WTC11 (cell line): ENCODE results near the gene MED13. TPM values are rescaled to one million over a fixed set of nuclear protein-coding genes. Genes with fewer than 3 reads are reported as not detected.

Experiments
- ATAC-seq: fragments of 200-7000 bp; cut with Tn5 transposase; 2 replicates; pipeline ENCODE4 v1.10.0; 2021; ENCODE audit warnings: mild to moderate bottlenecking, moderate library complexity
- CTCF ChIA-PET: fragments of 300-600 bp; sonication (Branson Sonifier 250); formaldehyde crosslinking; loops from one replicate; lab custom pipeline; 2021; ENCODE audit warnings: antibody characterized with exemption; lab: Charles Lee
- POLR2A ChIA-PET: fragments of 350-600 bp; sonication (Branson Sonifier 250); formaldehyde crosslinking; loops from one replicate; lab custom pipeline; 2021; ENCODE audit warnings: antibody characterized with exemption; lab: Charles Lee
- DNase-seq: peaks from one replicate; pipeline ENCODE4 v3.0.0; 2021; ENCODE audit warnings: low spot score
- H3K27ac Mint-ChIP-seq: 2 replicates; pipeline ENCODE4 v1.8.0; 2021; ENCODE audit warnings: mixed read lengths
- H3K27me3 Mint-ChIP-seq: 2 replicates; pipeline ENCODE4 v1.8.0; 2021; ENCODE audit warnings: low read depth, mild to moderate bottlenecking, moderate library complexity, mixed read lengths
- H3K36me3 Mint-ChIP-seq: 2 replicates; pipeline ENCODE4 v1.8.0; 2021; ENCODE audit warnings: mixed read lengths
- H3K4me1 Mint-ChIP-seq: 2 replicates; pipeline ENCODE4 v1.8.0; 2022; ENCODE audit warnings: mixed read lengths
- H3K4me3 Mint-ChIP-seq: 2 replicates; pipeline ENCODE4 v1.8.0; 2021; ENCODE audit warnings: mild to moderate bottlenecking, moderate library complexity, mixed read lengths
- H3K9me3 Mint-ChIP-seq: 2 replicates; pipeline ENCODE4 v1.8.0; 2021; ENCODE audit warnings: mixed read lengths
- ATF1 ChIP-seq: sonication (generic); formaldehyde crosslinking; IDR thresholded peaks from 2 replicates; pipeline ENCODE4 v1.8.1; 2023; ENCODE audit warnings: mild to moderate bottlenecking, moderate library complexity, missing genetic modification reagents
- CBFB ChIP-seq: sonication (generic); formaldehyde crosslinking; IDR thresholded peaks from 2 replicates; pipeline ENCODE4 v1.8.1; 2022; ENCODE audit warnings: mild to moderate bottlenecking, low read depth, missing genetic modification reagents
- ESRRA ChIP-seq: sonication (generic); formaldehyde crosslinking; IDR thresholded peaks from 2 replicates; pipeline ENCODE4 v1.8.1; 2022; ENCODE audit warnings: mild to moderate bottlenecking, missing genetic modification reagents, borderline replicate concordance
- ETV6 ChIP-seq: sonication (generic); formaldehyde crosslinking; IDR thresholded peaks from 2 replicates; pipeline ENCODE4 v1.8.1; 2022; ENCODE audit warnings: mild to moderate bottlenecking, missing genetic modification reagents
- GRHL2 ChIP-seq: fragments of 250-450 bp; sonication (Bioruptor Pico); IDR thresholded peaks from 2 replicates; pipeline ENCODE4 v1.8.0; 2022; ENCODE audit warnings: mild to moderate bottlenecking, moderate library complexity; ENCODE audit not compliant: insufficient replicate concordance, severe bottlenecking
- KAT7 ChIP-seq: sonication (generic); formaldehyde crosslinking; IDR thresholded peaks from 2 replicates; pipeline ENCODE4 v1.8.1; 2023; ENCODE audit warnings: missing genetic modification reagents, mild to moderate bottlenecking, borderline replicate concordance
- NFE2L1 ChIP-seq: sonication (generic); formaldehyde crosslinking; IDR thresholded peaks from 2 replicates; pipeline ENCODE4 v1.8.1; 2023; ENCODE audit warnings: missing genetic modification reagents
- OVOL2 ChIP-seq: fragments of 250-450 bp; sonication (Bioruptor Pico); IDR thresholded peaks from 2 replicates; pipeline ENCODE4 v1.9.0; 2021; ENCODE audit warnings: mild to moderate bottlenecking, borderline replicate concordance
- RELA ChIP-seq: sonication (generic); formaldehyde crosslinking; IDR thresholded peaks from 2 replicates; pipeline ENCODE4 v1.8.1; 2022; ENCODE audit warnings: missing genetic modification reagents, mild to moderate bottlenecking, borderline replicate concordance
- SMAD4 ChIP-seq: sonication (generic); formaldehyde crosslinking; IDR thresholded peaks from 2 replicates; pipeline ENCODE4 v1.8.0; 2022; ENCODE audit warnings: mild to moderate bottlenecking, missing genetic modification reagents
- TEAD1 ChIP-seq: sonication (generic); formaldehyde crosslinking; IDR thresholded peaks from 2 replicates; pipeline ENCODE4 v1.8.0; 2022; ENCODE audit warnings: mild to moderate bottlenecking, missing genetic modification reagents
- TEAD4 ChIP-seq: sonication (generic); formaldehyde crosslinking; IDR thresholded peaks from 2 replicates; pipeline ENCODE4 v1.8.0; 2022; ENCODE audit warnings: mild to moderate bottlenecking, missing genetic modification reagents
- TP53 ChIP-seq: sonication (generic); formaldehyde crosslinking; IDR thresholded peaks from 2 replicates; pipeline ENCODE4 v1.8.1; 2023; ENCODE audit warnings: mild to moderate bottlenecking, missing genetic modification reagents
- ZBTB21 ChIP-seq: sonication (generic); formaldehyde crosslinking; IDR thresholded peaks from 2 replicates; pipeline ENCODE4 v1.8.1; 2023; ENCODE audit warnings: mild to moderate bottlenecking, missing genetic modification reagents, borderline replicate concordance
- ZNF219 ChIP-seq: sonication (generic); formaldehyde crosslinking; IDR thresholded peaks from 2 replicates; pipeline ENCODE4 v1.8.0; 2023; ENCODE audit warnings: missing genetic modification reagents, mild to moderate bottlenecking, borderline replicate concordance
- ZNF232 ChIP-seq: sonication (generic); formaldehyde crosslinking; IDR thresholded peaks from 2 replicates; pipeline ENCODE4 v1.8.0; 2022; ENCODE audit warnings: mild to moderate bottlenecking, missing genetic modification reagents
- total RNA-seq: library from RNA; stranded (reverse); gene quantifications from 3 replicates; pipeline ENCODE4 v1.2.3, GENCODE V29; 2021
- TF ChIP-seq, protein P1 (sequence below): sonication (generic); formaldehyde crosslinking; IDR thresholded peaks from 2 replicates; pipeline ENCODE4 v1.8.1; 2023; ENCODE audit warnings: mild to moderate bottlenecking, missing genetic modification reagents, moderate library complexity
- TF ChIP-seq, protein P2 (sequence below): fragments of 250-450 bp; sonication (Bioruptor Pico); IDR thresholded peaks from 2 replicates; pipeline ENCODE4 v1.8.0; 2021; ENCODE audit warnings: mild to moderate bottlenecking
- TF ChIP-seq, protein P3 (sequence below): fragments of 250-450 bp; sonication (Bioruptor Pico); IDR thresholded peaks from 2 replicates; pipeline ENCODE4 v2.1.2; 2022; ENCODE audit warnings: mild to moderate bottlenecking, moderate library complexity
- TF ChIP-seq, protein P4 (sequence below): fragments of 250-450 bp; sonication (Bioruptor Pico); IDR thresholded peaks from 2 replicates; pipeline ENCODE4 v1.9.0; 2021; ENCODE audit warnings: mild to moderate bottlenecking
- TF ChIP-seq, protein P5 (sequence below): sonication (generic); formaldehyde crosslinking; IDR thresholded peaks from 2 replicates; pipeline ENCODE4 v1.8.1; 2022; ENCODE audit warnings: mild to moderate bottlenecking, moderate library complexity, missing genetic modification reagents
- TF ChIP-seq, protein P6 (sequence below): fragments of 200-600 bp; IDR thresholded peaks from 2 replicates; pipeline ENCODE4 v1.8.0; 2022; ENCODE audit warnings: antibody characterized with exemption
- TF ChIP-seq, protein P7 (sequence below): sonication (generic); formaldehyde crosslinking; IDR thresholded peaks from 2 replicates; pipeline ENCODE4 v1.8.1; 2022; ENCODE audit warnings: low read depth, missing genetic modification reagents, borderline replicate concordance
- TF ChIP-seq, protein P8 (sequence below): sonication (generic); formaldehyde crosslinking; IDR thresholded peaks from 2 replicates; pipeline ENCODE4 v1.8.0; 2023; ENCODE audit warnings: missing genetic modification reagents

Gene MED13
- total RNA-seq, 1 experiment from 2014 or later: 39.7 TPM

DNA sequence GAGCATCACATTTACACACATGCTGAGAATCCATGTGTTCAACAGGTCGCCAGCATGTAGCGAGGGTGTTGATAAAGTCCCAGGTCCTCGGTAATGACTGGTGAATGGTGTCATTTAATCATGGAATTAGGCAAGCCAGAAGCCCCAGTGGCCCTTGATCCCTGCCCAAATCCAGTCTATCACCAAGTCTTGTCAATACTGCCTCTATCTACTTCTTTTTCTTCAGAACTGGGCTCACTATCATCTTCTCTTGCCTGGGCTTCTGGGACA, 31.3 kb upstream of the MED13 start:
- Mint-ChIP-seq H3K27me3 (no peaks in the 10 kb centered on the region; the same call in 1 of the 2 replicates), H3K4me3 (no peak overlapping the region), H3K36me3 (no peaks in the 10 kb centered on the region), H3K4me1 (peaks cover 4% of the 10 kb centered on the region), H3K27ac (no peak overlapping the region), H3K9me3 (no peaks in the 10 kb centered on the region)
- POLR2A ChIA-PET: no interaction called here
- DNase-seq: no peak
- no peak for TF ChIP-seq ETV6 (CRISPR knock-in tag)
- TF ChIP-seq GRHL2 (CRISPR knock-in tag): no peak
- TF ChIP-seq ESRRA (CRISPR knock-in tag): no peak
- TF ChIP-seq, protein P1, sequence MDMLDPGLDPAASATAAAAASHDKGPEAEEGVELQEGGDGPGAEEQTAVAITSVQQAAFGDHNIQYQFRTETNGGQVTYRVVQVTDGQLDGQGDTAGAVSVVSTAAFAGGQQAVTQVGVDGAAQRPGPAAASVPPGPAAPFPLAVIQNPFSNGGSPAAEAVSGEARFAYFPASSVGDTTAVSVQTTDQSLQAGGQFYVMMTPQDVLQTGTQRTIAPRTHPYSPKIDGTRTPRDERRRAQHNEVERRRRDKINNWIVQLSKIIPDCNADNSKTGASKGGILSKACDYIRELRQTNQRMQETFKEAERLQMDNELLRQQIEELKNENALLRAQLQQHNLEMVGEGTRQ: no peak
- TF ChIP-seq, protein P2, sequence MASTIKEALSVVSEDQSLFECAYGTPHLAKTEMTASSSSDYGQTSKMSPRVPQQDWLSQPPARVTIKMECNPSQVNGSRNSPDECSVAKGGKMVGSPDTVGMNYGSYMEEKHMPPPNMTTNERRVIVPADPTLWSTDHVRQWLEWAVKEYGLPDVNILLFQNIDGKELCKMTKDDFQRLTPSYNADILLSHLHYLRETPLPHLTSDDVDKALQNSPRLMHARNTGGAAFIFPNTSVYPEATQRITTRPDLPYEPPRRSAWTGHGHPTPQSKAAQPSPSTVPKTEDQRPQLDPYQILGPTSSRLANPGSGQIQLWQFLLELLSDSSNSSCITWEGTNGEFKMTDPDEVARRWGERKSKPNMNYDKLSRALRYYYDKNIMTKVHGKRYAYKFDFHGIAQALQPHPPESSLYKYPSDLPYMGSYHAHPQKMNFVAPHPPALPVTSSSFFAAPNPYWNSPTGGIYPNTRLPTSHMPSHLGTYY (CRISPR knock-in tag): no peak
- TF ChIP-seq ZNF219 (CRISPR knock-in tag): no peak
- TF ChIP-seq, protein P3, sequence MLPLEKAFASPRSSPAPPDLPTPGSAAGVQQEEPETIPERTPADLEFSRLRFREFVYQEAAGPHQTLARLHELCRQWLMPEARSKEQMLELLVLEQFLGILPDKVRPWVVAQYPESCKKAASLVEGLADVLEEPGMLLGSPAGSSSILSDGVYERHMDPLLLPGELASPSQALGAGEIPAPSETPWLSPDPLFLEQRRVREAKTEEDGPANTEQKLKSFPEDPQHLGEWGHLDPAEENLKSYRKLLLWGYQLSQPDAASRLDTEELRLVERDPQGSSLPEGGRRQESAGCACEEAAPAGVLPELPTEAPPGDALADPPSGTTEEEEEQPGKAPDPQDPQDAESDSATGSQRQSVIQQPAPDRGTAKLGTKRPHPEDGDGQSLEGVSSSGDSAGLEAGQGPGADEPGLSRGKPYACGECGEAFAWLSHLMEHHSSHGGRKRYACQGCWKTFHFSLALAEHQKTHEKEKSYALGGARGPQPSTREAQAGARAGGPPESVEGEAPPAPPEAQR: no peak
- no peak for TF ChIP-seq ZBTB21
- TF ChIP-seq SMAD4: no peak
- TF ChIP-seq, protein P4, sequence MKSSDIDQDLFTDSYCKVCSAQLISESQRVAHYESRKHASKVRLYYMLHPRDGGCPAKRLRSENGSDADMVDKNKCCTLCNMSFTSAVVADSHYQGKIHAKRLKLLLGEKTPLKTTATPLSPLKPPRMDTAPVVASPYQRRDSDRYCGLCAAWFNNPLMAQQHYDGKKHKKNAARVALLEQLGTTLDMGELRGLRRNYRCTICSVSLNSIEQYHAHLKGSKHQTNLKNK (CRISPR knock-in tag): no peak
- TF ChIP-seq, protein P5, sequence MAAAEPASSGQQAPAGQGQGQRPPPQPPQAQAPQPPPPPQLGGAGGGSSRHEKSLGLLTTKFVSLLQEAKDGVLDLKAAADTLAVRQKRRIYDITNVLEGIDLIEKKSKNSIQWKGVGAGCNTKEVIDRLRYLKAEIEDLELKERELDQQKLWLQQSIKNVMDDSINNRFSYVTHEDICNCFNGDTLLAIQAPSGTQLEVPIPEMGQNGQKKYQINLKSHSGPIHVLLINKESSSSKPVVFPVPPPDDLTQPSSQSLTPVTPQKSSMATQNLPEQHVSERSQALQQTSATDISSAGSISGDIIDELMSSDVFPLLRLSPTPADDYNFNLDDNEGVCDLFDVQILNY (CRISPR knock-in tag): no peak
- TF ChIP-seq TEAD4 (CRISPR knock-in tag): no peak
- TF ChIP-seq ATF1 (CRISPR knock-in tag): no peak
- no peak for TF ChIP-seq TP53
- CTCF ChIA-PET: interaction anchor here (0.7 to 5.5 kb wide), 2 partner anchors 13 kb away, joined by 4 to 43 read pairs; no protein-coding TSS in a partner anchor
- no peak for ATAC-seq

DNA sequence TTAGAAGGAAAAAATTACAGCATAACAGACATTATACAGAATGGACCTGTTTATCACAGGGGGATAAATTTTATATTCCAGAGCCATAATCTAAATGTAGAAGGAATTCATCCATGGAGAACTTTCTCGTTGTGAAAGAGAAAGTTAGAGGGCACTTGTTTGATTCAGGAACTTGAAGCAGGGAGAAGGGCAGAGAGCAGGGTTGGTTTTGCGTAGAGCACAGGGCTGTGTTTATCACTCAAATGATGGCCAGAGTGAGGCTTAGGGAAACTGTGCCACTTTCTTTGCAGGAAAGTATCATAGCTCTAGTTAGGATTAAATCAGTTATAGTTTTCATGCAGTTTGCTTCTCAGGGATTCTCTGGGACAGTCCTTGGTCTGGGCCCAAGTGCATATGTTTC, 29.1 kb upstream of the MED13 start:
- POLR2A ChIA-PET: no interaction called here
- CTCF ChIA-PET: interaction anchor here (1.9 kb wide), 1 partner anchor 15 kb away, joined by 6 read pairs; no protein-coding TSS in a partner anchor
- TF ChIP-seq, protein P6, sequence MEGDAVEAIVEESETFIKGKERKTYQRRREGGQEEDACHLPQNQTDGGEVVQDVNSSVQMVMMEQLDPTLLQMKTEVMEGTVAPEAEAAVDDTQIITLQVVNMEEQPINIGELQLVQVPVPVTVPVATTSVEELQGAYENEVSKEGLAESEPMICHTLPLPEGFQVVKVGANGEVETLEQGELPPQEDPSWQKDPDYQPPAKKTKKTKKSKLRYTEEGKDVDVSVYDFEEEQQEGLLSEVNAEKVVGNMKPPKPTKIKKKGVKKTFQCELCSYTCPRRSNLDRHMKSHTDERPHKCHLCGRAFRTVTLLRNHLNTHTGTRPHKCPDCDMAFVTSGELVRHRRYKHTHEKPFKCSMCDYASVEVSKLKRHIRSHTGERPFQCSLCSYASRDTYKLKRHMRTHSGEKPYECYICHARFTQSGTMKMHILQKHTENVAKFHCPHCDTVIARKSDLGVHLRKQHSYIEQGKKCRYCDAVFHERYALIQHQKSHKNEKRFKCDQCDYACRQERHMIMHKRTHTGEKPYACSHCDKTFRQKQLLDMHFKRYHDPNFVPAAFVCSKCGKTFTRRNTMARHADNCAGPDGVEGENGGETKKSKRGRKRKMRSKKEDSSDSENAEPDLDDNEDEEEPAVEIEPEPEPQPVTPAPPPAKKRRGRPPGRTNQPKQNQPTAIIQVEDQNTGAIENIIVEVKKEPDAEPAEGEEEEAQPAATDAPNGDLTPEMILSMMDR: no peak
- TF ChIP-seq ZNF232 (CRISPR knock-in tag): no peak
- TF ChIP-seq RELA (CRISPR knock-in tag): no peak
- no peak for TF ChIP-seq OVOL2 (CRISPR knock-in tag)
- TF ChIP-seq KAT7 (CRISPR knock-in tag): no peak
- TF ChIP-seq TEAD1 (CRISPR knock-in tag): no peak
- TF ChIP-seq CBFB (CRISPR knock-in tag): no peak
- TF ChIP-seq, protein P7, sequence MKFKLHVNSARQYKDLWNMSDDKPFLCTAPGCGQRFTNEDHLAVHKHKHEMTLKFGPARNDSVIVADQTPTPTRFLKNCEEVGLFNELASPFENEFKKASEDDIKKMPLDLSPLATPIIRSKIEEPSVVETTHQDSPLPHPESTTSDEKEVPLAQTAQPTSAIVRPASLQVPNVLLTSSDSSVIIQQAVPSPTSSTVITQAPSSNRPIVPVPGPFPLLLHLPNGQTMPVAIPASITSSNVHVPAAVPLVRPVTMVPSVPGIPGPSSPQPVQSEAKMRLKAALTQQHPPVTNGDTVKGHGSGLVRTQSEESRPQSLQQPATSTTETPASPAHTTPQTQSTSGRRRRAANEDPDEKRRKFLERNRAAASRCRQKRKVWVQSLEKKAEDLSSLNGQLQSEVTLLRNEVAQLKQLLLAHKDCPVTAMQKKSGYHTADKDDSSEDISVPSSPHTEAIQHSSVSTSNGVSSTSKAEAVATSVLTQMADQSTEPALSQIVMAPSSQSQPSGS (CRISPR knock-in tag): no peak
- TF ChIP-seq, protein P8, sequence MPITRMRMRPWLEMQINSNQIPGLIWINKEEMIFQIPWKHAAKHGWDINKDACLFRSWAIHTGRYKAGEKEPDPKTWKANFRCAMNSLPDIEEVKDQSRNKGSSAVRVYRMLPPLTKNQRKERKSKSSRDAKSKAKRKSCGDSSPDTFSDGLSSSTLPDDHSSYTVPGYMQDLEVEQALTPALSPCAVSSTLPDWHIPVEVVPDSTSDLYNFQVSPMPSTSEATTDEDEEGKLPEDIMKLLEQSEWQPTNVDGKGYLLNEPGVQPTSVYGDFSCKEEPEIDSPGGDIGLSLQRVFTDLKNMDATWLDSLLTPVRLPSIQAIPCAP (CRISPR knock-in tag): no peak
- no peak for TF ChIP-seq NFE2L1 (CRISPR knock-in tag)

More for the DNA sequence above, 29.1 kb upstream of the MED13 start:
- no peaks in the 10 kb centered on the region for H3K4me1 Mint-ChIP-seq
- no peak overlapping the region for H3K27ac Mint-ChIP-seq
- H3K4me3 Mint-ChIP-seq: no peak overlapping the region
- DNase-seq (no peak), ATAC-seq (no peak)
- no peaks in the 10 kb centered on the region for H3K36me3 Mint-ChIP-seq
- H3K27me3 Mint-ChIP-seq: no peaks in the 10 kb centered on the region; the same call in 1 of the 2 replicates
- no peaks in the 10 kb centered on the region for H3K9me3 Mint-ChIP-seq
